HG02798 (cell line): ENCODE measurements around the gene ORAI1.
"Not testable (repeated sequence)": the region's sequence is repeated elsewhere in the genome, so short reads cannot be mapped to it uniquely, and the experiment has no call there.

Experiments
- ATAC-seq: cut with Tn5 transposase; IDR thresholded peaks from one replicate; pipeline ENCODE4 v1.9.1; 2021; ENCODE audit warnings: mild to moderate bottlenecking; ENCODE audit not compliant: unreplicated experiment, poor library complexity

ORAI1 gene

DNA sequence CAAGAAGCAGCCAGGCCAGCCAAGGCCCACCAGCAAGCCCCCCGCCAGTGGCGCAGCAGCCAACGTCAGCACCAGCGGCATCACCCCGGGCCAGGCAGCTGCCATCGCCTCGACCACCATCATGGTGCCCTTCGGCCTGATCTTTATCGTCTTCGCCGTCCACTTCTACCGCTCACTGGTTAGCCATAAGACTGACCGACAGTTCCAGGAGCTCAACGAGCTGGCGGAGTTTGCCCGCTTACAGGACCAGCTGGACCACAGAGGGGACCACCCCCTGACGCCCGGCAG, 15.0 kb downstream of the ORAI1 start:
- no peak for ATAC-seq

DNA sequence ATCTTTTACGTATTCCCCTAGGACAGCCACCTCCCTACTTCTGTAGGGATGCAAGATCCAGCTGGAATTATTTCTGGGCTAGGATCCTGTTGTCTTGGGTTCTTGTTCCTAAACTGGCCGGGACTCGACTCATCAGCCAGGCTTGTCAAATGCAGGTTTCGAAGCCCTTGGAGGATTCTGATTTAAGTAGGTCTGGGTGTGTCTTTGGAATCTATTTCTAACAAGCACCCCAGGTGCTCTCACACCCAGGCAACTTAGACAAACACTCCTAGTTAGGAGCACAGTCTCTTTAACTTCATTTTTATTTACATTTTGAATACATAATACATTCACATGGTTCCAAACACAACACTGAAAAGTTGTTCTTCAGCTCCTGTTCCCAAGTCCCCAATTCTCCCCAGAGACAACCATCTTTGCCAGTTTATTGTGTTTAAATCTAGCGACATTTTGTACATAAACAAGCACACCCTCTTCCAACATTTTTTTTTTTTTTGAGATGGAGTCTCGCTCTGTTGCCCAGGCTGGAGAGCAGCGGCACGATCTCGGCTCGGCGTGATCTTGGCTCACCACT, 22.2 kb downstream of the ORAI1 start:
- no peak for ATAC-seq

DNA sequence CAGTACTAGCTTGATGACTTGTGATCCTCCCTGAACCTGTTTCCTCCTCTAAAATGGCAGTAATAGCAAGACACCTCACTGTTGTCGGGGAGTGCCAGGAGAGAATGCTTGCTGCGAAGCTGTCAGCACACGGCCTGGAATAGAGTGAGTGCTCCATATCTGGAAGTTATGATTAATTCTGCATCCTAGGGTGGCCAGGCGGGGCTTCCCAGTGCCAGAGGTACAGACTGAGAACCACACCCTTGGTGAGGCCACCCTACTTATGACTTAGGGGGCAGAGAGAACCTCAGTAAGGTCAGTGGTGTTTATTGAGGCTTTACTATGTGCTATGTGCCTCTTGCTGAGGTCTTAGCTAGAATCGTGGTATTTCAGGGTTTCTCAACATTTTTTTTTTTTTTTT, 23.0 kb downstream of the ORAI1 start:
- ATAC-seq: no peak

GRCh38 chr12:121649819-121650353, 23.6 kb downstream of the ORAI1 start:
- no peak for ATAC-seq

GRCh38 chr12:121651320-121651719, 25.0 kb downstream of the ORAI1 start:
- no peak for ATAC-seq

- ATAC-seq: no peak
Measured at GRCh38 chr12:121652767-121653497, 26.6 kb downstream of the ORAI1 start.

- no peak for ATAC-seq
Measured at GRCh38 chr12:121653999-121654398, 27.7 kb downstream of the ORAI1 start.

DNA sequence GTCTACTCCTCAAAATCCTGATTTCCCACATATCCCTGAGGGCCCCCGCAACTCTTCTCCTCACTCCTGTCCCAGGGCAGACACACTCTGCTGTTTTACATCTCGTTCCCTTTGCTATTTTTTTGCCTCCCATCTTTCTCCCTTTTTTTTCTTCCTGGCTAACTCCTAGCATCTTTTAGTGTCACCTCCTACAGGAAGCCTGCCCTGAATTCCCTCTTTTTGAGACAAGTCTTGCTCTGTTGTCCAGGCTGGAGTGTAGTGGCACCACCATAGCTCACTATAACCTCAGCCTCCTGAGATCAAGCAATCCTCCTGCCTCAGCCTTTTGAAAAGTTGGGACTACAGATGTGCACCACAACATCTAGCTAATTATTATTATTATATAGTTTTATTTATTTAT, 29.8 kb downstream of the ORAI1 start:
- no peak for ATAC-seq

GRCh38 chr12:121657305-121658008, 31.1 kb downstream of the ORAI1 start:
- no peak for ATAC-seq

DNA sequence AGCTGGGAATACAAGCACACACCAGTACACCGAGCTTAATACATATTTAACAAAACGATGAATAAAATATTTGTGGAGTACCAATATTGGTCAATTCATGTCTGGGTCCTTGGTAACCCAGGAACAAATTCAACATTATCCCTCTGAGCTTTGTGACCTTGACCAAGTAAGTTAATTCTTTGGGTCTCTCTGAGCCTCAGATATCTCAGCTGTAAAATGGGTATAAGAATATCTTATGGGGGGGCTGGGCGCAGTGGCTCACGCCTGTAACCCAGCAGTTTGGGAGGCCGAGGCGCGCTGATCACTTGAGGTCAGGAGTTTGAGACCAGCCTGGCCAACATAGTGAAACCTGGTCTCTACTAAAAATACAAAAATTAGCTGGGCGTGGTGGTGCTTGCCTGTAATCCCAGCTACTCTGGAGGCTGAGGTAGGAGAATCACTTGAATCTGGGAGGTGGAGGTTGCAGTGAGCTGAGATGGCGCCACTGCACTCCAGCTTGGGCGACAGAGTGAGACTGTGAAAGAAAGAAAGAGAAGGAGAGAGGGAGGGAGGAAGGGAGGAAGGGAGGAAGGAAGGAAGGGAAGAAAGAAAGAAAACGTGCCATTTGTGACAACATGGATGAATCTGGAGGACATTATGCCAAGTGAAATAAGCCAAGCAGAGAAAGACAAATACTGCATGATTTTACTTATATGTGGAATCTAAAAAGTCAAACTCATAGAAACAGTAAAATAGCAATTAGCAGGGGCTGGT, 35.2 kb downstream of the ORAI1 start:
- ATAC-seq: not testable (repeated sequence)

DNA sequence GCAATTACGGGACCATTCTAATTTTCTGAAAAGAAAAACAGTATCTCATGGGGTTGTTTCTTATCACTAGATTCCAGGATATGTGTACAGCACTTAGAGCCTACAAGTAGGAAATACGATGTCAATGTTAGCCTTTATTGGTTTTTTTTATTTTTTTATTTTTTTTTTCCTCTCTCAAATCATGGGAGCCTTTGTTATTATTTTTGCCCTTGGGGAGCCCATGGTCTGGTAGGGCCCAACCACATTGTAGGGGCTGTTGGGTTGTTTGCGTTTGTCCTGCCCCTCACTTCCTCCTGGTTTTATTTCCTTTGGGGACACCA, 37.2 kb downstream of the ORAI1 start:
- no peak for ATAC-seq

DNA sequence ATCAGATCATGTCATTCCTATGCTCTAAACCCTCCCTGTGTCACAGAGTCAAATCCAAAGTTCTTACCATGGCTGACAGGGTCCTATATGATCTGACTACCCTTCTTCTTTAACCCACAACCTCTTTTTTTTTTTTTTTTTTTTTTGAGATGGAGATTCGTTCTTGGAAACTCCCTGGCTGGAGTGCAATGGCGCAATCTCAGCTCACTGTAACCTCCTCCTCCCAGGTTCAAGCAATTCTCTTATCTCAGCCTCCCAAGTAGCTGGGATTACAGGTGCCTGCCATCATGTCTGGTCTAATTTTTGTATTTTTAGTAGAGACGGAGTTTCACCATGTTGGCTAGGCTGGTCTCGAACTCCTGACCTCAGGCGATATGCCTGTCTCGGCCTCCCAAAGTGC, 40.5 kb downstream of the ORAI1 start:
- ATAC-seq: not testable (repeated sequence)

- ATAC-seq: no peak
Measured at GRCh38 chr12:121668750-121669520, 42.6 kb downstream of the ORAI1 start.

DNA sequence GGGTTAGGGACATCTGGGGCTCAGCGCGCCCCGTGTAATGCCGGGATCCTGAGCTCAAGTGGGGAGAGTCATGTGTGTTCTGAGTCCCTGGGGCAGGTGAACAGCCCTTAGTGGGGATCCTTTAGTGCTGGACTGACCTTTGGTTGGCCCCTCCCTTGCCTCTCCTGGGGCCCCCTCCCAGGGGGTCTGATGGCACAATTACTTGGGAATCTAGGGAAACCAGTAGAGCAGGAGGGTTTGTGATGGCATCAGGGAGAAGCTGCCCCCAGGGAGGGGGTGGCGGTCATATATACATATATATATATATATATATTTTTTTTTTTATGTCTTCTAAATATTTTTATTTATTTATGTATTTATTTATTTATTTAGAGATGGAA, 43.2 kb downstream of the ORAI1 start, which contains the start of gene MORN3:
MORN3 (minus strand) TSS at position 134 of the 380 bp plus-strand sequence. CDS start 171 bp downstream, outside the sequence.
- ATAC-seq: no peak

DNA sequence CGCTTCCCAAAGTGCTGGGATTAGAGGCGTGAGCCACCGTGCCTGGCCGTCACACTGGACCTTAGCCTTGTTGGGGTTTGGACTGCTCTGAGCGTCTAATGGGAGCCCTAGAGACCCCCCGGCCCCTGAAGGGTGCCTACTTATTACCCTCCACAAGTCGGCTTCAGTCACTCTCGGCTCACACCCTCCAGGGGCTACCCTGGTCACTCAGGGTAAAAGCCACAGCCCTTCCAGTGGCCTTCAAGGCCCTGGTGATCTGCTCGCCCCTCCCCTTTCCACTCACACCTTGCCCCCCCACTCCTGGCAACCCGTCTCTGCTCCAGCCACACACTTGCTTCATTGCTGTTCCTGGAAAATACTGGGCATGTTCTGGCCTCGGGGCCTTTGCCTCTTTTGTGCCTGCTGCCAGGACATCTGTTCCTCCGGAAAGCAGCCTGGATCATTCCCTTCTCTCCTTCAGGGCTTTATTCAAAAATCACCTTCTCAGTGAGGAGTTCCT, 46.7 kb downstream of the ORAI1 start:
- ATAC-seq: peak; percentile 5

DNA sequence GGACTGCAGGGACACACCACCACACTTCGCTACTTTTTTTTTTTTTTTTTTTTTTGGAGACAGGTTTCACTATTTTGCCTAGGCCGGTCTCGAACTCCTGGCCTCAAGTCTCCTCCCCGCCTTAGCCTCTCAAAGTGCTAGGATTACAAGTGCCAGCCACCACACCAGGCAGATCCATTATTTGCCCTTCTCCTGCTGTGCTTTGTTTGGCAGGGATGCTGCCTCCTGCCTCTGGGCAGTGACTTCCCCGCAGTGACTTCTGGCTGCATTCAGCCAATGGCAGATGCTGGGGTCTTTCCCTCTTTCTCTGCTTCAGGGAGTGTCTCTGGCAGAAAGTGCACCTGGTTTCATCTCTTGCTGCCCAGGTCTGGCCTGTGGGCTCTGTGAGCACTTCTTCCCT, 49.9 kb downstream of the ORAI1 start:
- ATAC-seq: no peak

GRCh38 chr12:121678305-121678704, 52.0 kb downstream of the ORAI1 start:
- no peak for ATAC-seq

DNA sequence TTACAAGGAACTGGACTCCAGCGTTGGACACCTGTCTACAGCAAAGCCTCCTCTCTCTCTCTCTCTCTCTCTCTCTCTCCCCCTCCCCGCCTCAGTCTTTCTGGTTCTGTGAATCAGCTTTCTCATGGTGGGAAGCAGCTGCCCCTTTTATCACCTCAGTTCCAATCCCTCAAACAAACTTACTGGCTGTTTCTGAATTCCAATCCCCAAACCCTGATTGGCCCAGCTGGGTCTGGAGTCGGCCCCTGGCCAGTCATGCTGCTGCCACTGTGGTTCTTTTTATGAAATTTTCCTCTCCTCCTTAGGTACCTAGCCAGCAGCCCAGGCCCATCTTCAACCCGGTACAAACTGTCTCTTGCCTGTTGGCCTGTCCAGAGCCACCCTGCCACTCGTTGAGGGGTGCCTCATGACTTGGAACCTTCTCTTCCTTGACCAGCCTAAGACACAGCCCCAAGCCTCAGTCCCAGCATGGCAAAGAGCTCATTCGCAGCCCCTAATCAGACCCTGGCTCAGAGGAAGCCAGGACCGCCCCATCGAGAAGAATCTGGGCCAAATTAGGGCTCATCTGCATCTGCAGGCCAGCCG, 52.5 kb downstream of the ORAI1 start:
- ATAC-seq: no peak

GRCh38 chr12:121679661-121680197, 53.4 kb downstream of the ORAI1 start:
- ATAC-seq: not testable (repeated sequence)
